Stimulated activated CD8-positive, alpha-beta memory T cell treated with anti-CD3 and anti-CD28 coated beads, Interleukin-12 subunit alpha, Interleukin-12 subunit beta, amount 100 ng/mL, for 4 hours (primary cell): Measurements from ENCODE around the gene PARP14.
A peak's percentile ranks its signal among the peaks of the same experiment; 100 is the strongest.
"Not testable (repeated sequence)": the region's sequence is repeated elsewhere in the genome, so short reads cannot be mapped to it uniquely, and the experiment has no call there.

Experiments used
- DNase-seq: peaks from one replicate; pipeline ENCODE4 v3.0.0-alpha.2; 2020; ENCODE audit warnings: low read depth

The PARP14 gene

GRCh38 chr3:122677216-122677615 is 3.4 kb upstream of the PARP14 start:
- no peak for DNase-seq

GRCh38 chr3:122678506-122678905 is 2.1 kb upstream of the PARP14 start:
- DNase-seq = no peak

GRCh38 chr3:122679085-122679881 is 1.4 kb upstream of the PARP14 start:
- DNase-seq = peak; percentile 60

- no peak for DNase-seq
Measured at GRCh38 chr3:122679882-122680474, 661 bp upstream of the PARP14 start.

- no peak for DNase-seq
Measured at GRCh38 chr3:122681284-122681973, 790 bp downstream of the PARP14 start.

GRCh38 chr3:122681974-122682409 is 1.4 kb downstream of the PARP14 start:
- DNase-seq = no peak

- DNase-seq = not testable (repeated sequence)
Measured at GRCh38 chr3:122682778-122683411, 2.3 kb downstream of the PARP14 start.

- no peak for DNase-seq
Measured at GRCh38 chr3:122687298-122687697, 6.7 kb downstream of the PARP14 start.

GRCh38 chr3:122688996-122689395 is 8.4 kb downstream of the PARP14 start:
- DNase-seq = no peak

- no peak for DNase-seq
Measured at GRCh38 chr3:122689587-122689986, 8.9 kb downstream of the PARP14 start.

- no peak for DNase-seq
Measured at GRCh38 chr3:122690096-122690495, 9.5 kb downstream of the PARP14 start.

- no peak for DNase-seq
Measured at GRCh38 chr3:122691195-122691594, 10.6 kb downstream of the PARP14 start.

- DNase-seq = no peak
Measured at GRCh38 chr3:122692674-122693073, 12.0 kb downstream of the PARP14 start.

GRCh38 chr3:122694966-122695365 is 14.3 kb downstream of the PARP14 start:
- DNase-seq = no peak

GRCh38 chr3:122695927-122696561 is 15.4 kb downstream of the PARP14 start:
- DNase-seq = no peak

- DNase-seq = no peak
Measured at GRCh38 chr3:122697952-122698620, 17.4 kb downstream of the PARP14 start.

GRCh38 chr3:122700193-122700592 is 19.6 kb downstream of the PARP14 start:
- DNase-seq = no peak

GRCh38 chr3:122705379-122705778 is 24.7 kb downstream of the PARP14 start:
- no peak for DNase-seq

- DNase-seq = not testable (repeated sequence)
Measured at GRCh38 chr3:122710616-122711251, 30.1 kb downstream of the PARP14 start.

- no peak for DNase-seq
Measured at GRCh38 chr3:122714273-122714672, 33.6 kb downstream of the PARP14 start.

GRCh38 chr3:122716667-122717066 is 36.0 kb downstream of the PARP14 start:
- DNase-seq = no peak
